Stimulated activated CD8-positive, alpha-beta memory T cell treated with anti-CD3 and anti-CD28 coated beads, Interleukin-4, amount 100 ng/mL, for 4 hours (primary cell): ENCODE data around the gene RBMS1.
"Not testable (repeated sequence)": the region's sequence is repeated elsewhere in the genome, so short reads cannot be mapped to it uniquely, and the experiment has no call there.

ENCODE experiments used
- DNase-seq, 2 donors: peaks; one replicate each; pipeline ENCODE4 v3.0.0-alpha.2; 2020; ENCODE audit warnings: low read depth in 2 of 2, low spot score in 1 of 2

RBMS1 gene

GRCh38 chr2:160472839-160473251 is 20.8 kb downstream of the RBMS1 start:
- DNase-seq = no peak

- DNase-seq = no peak
Observed at GRCh38 chr2:160471950-160472349, 21.7 kb downstream of the RBMS1 start.

- DNase-seq = no peak
Observed at GRCh38 chr2:160469621-160470204, 23.9 kb downstream of the RBMS1 start.

- no peak for DNase-seq
Observed at GRCh38 chr2:160469164-160469563, 24.4 kb downstream of the RBMS1 start.

- DNase-seq = no peak
Observed at GRCh38 chr2:160467086-160467485, 26.5 kb downstream of the RBMS1 start.

GRCh38 chr2:160465406-160465805 is 28.2 kb downstream of the RBMS1 start:
- no peak for DNase-seq

GRCh38 chr2:160465002-160465401 is 28.6 kb downstream of the RBMS1 start:
- DNase-seq = no peak

GRCh38 chr2:160464017-160464416 is 29.6 kb downstream of the RBMS1 start:
- no peak for DNase-seq

GRCh38 chr2:160463245-160463644 is 30.4 kb downstream of the RBMS1 start:
- DNase-seq = no peak

- no peak for DNase-seq
Observed at GRCh38 chr2:160460333-160460731, 33.3 kb downstream of the RBMS1 start.

- no peak for DNase-seq
Observed at GRCh38 chr2:160459538-160460332, 33.9 kb downstream of the RBMS1 start.

GRCh38 chr2:160458718-160459453 is 34.7 kb downstream of the RBMS1 start:
- no peak for DNase-seq

- no peak for DNase-seq
Observed at GRCh38 chr2:160457588-160457987, 36.0 kb downstream of the RBMS1 start.

GRCh38 chr2:160454070-160454797 is 39.4 kb downstream of the RBMS1 start:
- no peak for DNase-seq

- DNase-seq = no peak
Observed at GRCh38 chr2:160453111-160453820, 40.3 kb downstream of the RBMS1 start.

- no peak for DNase-seq
Observed at GRCh38 chr2:160450486-160450885, 43.1 kb downstream of the RBMS1 start.

- not testable (repeated sequence) for DNase-seq
Observed at GRCh38 chr2:160448821-160449220, 44.8 kb downstream of the RBMS1 start.

GRCh38 chr2:160445673-160446072 is 47.9 kb downstream of the RBMS1 start:
- DNase-seq = no peak

- no peak for DNase-seq
Observed at GRCh38 chr2:160442603-160443002, 51.0 kb downstream of the RBMS1 start.

GRCh38 chr2:160440888-160441287 is 52.7 kb downstream of the RBMS1 start:
- DNase-seq = no peak

GRCh38 chr2:160439038-160439437 is 54.6 kb downstream of the RBMS1 start:
- not testable (repeated sequence) for DNase-seq
